SJCRH30 (cell line): ENCODE data around the gene GPR82. TPM values are rescaled to one million over a fixed set of nuclear protein-coding genes. Genes with fewer than 3 reads are reported as not detected.
"Not testable (repeated sequence)": the region's sequence is repeated elsewhere in the genome, so short reads cannot be mapped to it uniquely, and the experiment has no call there.

ENCODE experiments used
- DNase-seq, 2 experiments: peaks; one replicate each; pipeline ENCODE4 v3.0.0-alpha.2; 2015 to 2020
- H3K27ac ChIP-seq: fragments of 250-450 bp; sonication (Bioruptor Pico); 2 replicates; pipeline ENCODE4 v1.5.1; 2020; ENCODE audit warnings: mild to moderate bottlenecking, moderate library complexity
- H3K27me3 ChIP-seq: fragments of 250-450 bp; sonication (Bioruptor Pico); 2 replicates; pipeline ENCODE4 v1.5.1; 2020; ENCODE audit warnings: mild to moderate bottlenecking, moderate library complexity
- H3K36me3 ChIP-seq: fragments of 250-450 bp; sonication (Bioruptor Pico); 2 replicates; pipeline ENCODE4 v1.5.1; 2020; ENCODE audit warnings: mild to moderate bottlenecking, moderate library complexity
- H3K4me1 ChIP-seq: fragments of 250-450 bp; sonication (Bioruptor Pico); 2 replicates; pipeline ENCODE4 v1.5.1; 2020; ENCODE audit warnings: mild to moderate bottlenecking, moderate library complexity
- H3K4me3 ChIP-seq: fragments of 250-450 bp; sonication (Bioruptor Pico); 2 replicates; pipeline ENCODE4 v1.5.1; 2020; ENCODE audit warnings: mild to moderate bottlenecking, moderate library complexity
- H3K9me3 ChIP-seq: fragments of 250-450 bp; sonication (Bioruptor Pico); replicated peaks from 2 replicates; pipeline ENCODE4 v1.5.1; 2020; ENCODE audit warnings: mild to moderate bottlenecking, moderate library complexity
- total RNA-seq: library from RNA; depleted of rRNA; stranded (reverse); fragments of >200 nt; shearing (Covaris generic); gene quantifications from 2 replicates; pipeline ENCODE4 v1.2.3, GENCODE V29; 2014

The GPR82 gene
- total RNA-seq, 1 experiment from 2014 or later, result not detected

- Histone ChIP-seq H3K36me3 (no peaks in the 10 kb centered on the region), H3K4me1 (no peaks in the 10 kb centered on the region), H3K9me3 (no peaks in the 10 kb centered on the region), H3K4me3 (no peak overlapping the region), H3K27ac (no peak overlapping the region), H3K27me3 (no peaks in the 10 kb centered on the region)
- DNase-seq, result no peak
These were observed 18.2 kb upstream of the GPR82 start for GRCh38 chrX:41705680-41706374.

GRCh38 chrX:41707218-41707617, 16.8 kb upstream of the GPR82 start:
- H3K9me3 ChIP-seq, result no peaks in the 10 kb centered on the region
- no peak overlapping the region for H3K27ac ChIP-seq
- DNase-seq, result no peak
- H3K4me3 ChIP-seq, result no peak overlapping the region
- H3K36me3 ChIP-seq, result no peaks in the 10 kb centered on the region
- no peaks in the 10 kb centered on the region for H3K27me3 ChIP-seq
- no peaks in the 10 kb centered on the region for H3K4me1 ChIP-seq

- Histone ChIP-seq H3K4me1 (no peaks in the 10 kb centered on the region), H3K27me3 (no peaks in the 10 kb centered on the region), H3K36me3 (no peaks in the 10 kb centered on the region), H3K4me3 (no peak overlapping the region), H3K9me3 (no peaks in the 10 kb centered on the region), H3K27ac (no peak overlapping the region)
- DNase-seq, result no peak
These were observed 15.5 kb upstream of the GPR82 start for GRCh38 chrX:41708486-41708885.

GRCh38 chrX:41711021-41711667, 12.8 kb upstream of the GPR82 start:
- H3K9me3 ChIP-seq, result no peaks in the 10 kb centered on the region
- no peaks in the 10 kb centered on the region for H3K36me3 ChIP-seq
- H3K27ac ChIP-seq, result no peak overlapping the region
- H3K4me1 ChIP-seq, result no peaks in the 10 kb centered on the region
- DNase-seq, result no peak
- H3K4me3 ChIP-seq, result no peak overlapping the region
- H3K27me3 ChIP-seq, result no peaks in the 10 kb centered on the region

- Histone ChIP-seq H3K27me3 (no peaks in the 10 kb centered on the region), H3K36me3 (no peaks in the 10 kb centered on the region), H3K4me3 (no peak overlapping the region), H3K27ac (no peak overlapping the region), H3K9me3 (no peaks in the 10 kb centered on the region), H3K4me1 (no peaks in the 10 kb centered on the region)
- DNase-seq, result no peak
These were observed 7.8 kb upstream of the GPR82 start for GRCh38 chrX:41716222-41716621.

GRCh38 chrX:41716767-41717473, 7.1 kb upstream of the GPR82 start:
- H3K4me3 ChIP-seq, result no peak overlapping the region
- H3K9me3 ChIP-seq, result no peaks in the 10 kb centered on the region
- no peak for DNase-seq
- H3K4me1 ChIP-seq, result no peaks in the 10 kb centered on the region
- no peaks in the 10 kb centered on the region for H3K27me3 ChIP-seq
- H3K27ac ChIP-seq, result no peak overlapping the region
- no peaks in the 10 kb centered on the region for H3K36me3 ChIP-seq

- no peaks in the 10 kb centered on the region for H3K4me1 ChIP-seq
- no peak for DNase-seq
- no peaks in the 10 kb centered on the region for H3K27me3 ChIP-seq
- no peaks in the 10 kb centered on the region for H3K36me3 ChIP-seq
- no peak overlapping the region for H3K4me3 ChIP-seq
- H3K9me3 ChIP-seq, result no peaks in the 10 kb centered on the region
- no peak overlapping the region for H3K27ac ChIP-seq
These were observed 5.3 kb upstream of the GPR82 start for GRCh38 chrX:41718481-41719235.

GRCh38 chrX:41719610-41720009, 4.4 kb upstream of the GPR82 start:
- H3K36me3 ChIP-seq, H3K27ac ChIP-seq, H3K9me3 ChIP-seq, DNase-seq, H3K4me3 ChIP-seq, H3K27me3 ChIP-seq, H3K4me1 ChIP-seq: not testable (repeated sequence)

GRCh38 chrX:41720125-41720779, 3.7 kb upstream of the GPR82 start:
- H3K27ac ChIP-seq, result no peak overlapping the region
- no peaks in the 10 kb centered on the region for H3K27me3 ChIP-seq
- no peaks in the 10 kb centered on the region for H3K9me3 ChIP-seq
- H3K4me3 ChIP-seq, result no peak overlapping the region
- H3K36me3 ChIP-seq, result no peaks in the 10 kb centered on the region
- no peaks in the 10 kb centered on the region for H3K4me1 ChIP-seq
- DNase-seq, result no peak

- H3K4me3 ChIP-seq, result no peak overlapping the region
- H3K27me3 ChIP-seq, result no peaks in the 10 kb centered on the region
- no peaks in the 10 kb centered on the region for H3K4me1 ChIP-seq
- DNase-seq, result no peak
- no peak overlapping the region for H3K27ac ChIP-seq
- no peaks in the 10 kb centered on the region for H3K36me3 ChIP-seq
- no peaks in the 10 kb centered on the region for H3K9me3 ChIP-seq
These were observed 2.4 kb upstream of the GPR82 start for GRCh38 chrX:41721590-41721989.

GRCh38 chrX:41722214-41722613, 1.8 kb upstream of the GPR82 start:
- H3K4me1 ChIP-seq, result no peaks in the 10 kb centered on the region
- no peaks in the 10 kb centered on the region for H3K36me3 ChIP-seq
- H3K9me3 ChIP-seq, result no peaks in the 10 kb centered on the region
- H3K4me3 ChIP-seq, result no peak overlapping the region
- no peaks in the 10 kb centered on the region for H3K27me3 ChIP-seq
- DNase-seq, result no peak
- H3K27ac ChIP-seq, result no peak overlapping the region

- Histone ChIP-seq H3K36me3 (no peaks in the 10 kb centered on the region), H3K4me3 (no peak overlapping the region), H3K4me1 (no peaks in the 10 kb centered on the region), H3K27ac (no peak overlapping the region), H3K27me3 (no peaks in the 10 kb centered on the region), H3K9me3 (no peaks in the 10 kb centered on the region)
- no peak for DNase-seq
These were observed 964 bp upstream of the GPR82 start for GRCh38 chrX:41722816-41723618.

GRCh38 chrX:41728125-41728524, 4.1 kb downstream of the GPR82 start:
- DNase-seq, result no peak
- no peak overlapping the region for H3K27ac ChIP-seq

GRCh38 chrX:41730081-41730480, 6.1 kb downstream of the GPR82 start:
- H3K4me3 ChIP-seq, result no peak overlapping the region
- H3K27ac ChIP-seq, result no peak overlapping the region
- H3K9me3 ChIP-seq, result no peaks in the 10 kb centered on the region
- DNase-seq, result no peak
- no peaks in the 10 kb centered on the region for H3K4me1 ChIP-seq
- no peaks in the 10 kb centered on the region for H3K36me3 ChIP-seq
- no peaks in the 10 kb centered on the region for H3K27me3 ChIP-seq

More at GRCh38 chrX:41728125-41728524, 4.1 kb downstream of the GPR82 start:
- no peaks in the 10 kb centered on the region for H3K9me3 ChIP-seq
- H3K36me3 ChIP-seq, result no peaks in the 10 kb centered on the region
- no peak overlapping the region for H3K4me3 ChIP-seq
- H3K27me3 ChIP-seq, result no peaks in the 10 kb centered on the region
- no peaks in the 10 kb centered on the region for H3K4me1 ChIP-seq
